WTC11 (cell line): Measurements from ENCODE around the gene GRIA4. TPM values are rescaled to one million over a fixed set of nuclear protein-coding genes. Genes with fewer than 3 reads are reported as not detected.
A peak's percentile ranks its signal among the peaks of the same experiment; 100 is the strongest.

Experiments used
- ATAC-seq: fragments of 200-7000 bp; cut with Tn5 transposase; 2 replicates; pipeline ENCODE4 v1.10.0; 2021; ENCODE audit warnings: mild to moderate bottlenecking, moderate library complexity
- CTCF ChIA-PET: fragments of 300-600 bp; sonication (Branson Sonifier 250); formaldehyde crosslinking; loops from one replicate; lab custom pipeline; 2021; ENCODE audit warnings: antibody characterized with exemption; lab: Charles Lee
- POLR2A ChIA-PET: fragments of 350-600 bp; sonication (Branson Sonifier 250); formaldehyde crosslinking; loops from one replicate; lab custom pipeline; 2021; ENCODE audit warnings: antibody characterized with exemption; lab: Charles Lee
- DNase-seq: peaks from one replicate; pipeline ENCODE4 v3.0.0; 2021; ENCODE audit warnings: low spot score
- H3K27ac Mint-ChIP-seq: 2 replicates; pipeline ENCODE4 v1.8.0; 2021; ENCODE audit warnings: mixed read lengths
- H3K27me3 Mint-ChIP-seq: 2 replicates; pipeline ENCODE4 v1.8.0; 2021; ENCODE audit warnings: low read depth, mild to moderate bottlenecking, moderate library complexity, mixed read lengths
- H3K36me3 Mint-ChIP-seq: 2 replicates; pipeline ENCODE4 v1.8.0; 2021; ENCODE audit warnings: mixed read lengths
- H3K4me1 Mint-ChIP-seq: 2 replicates; pipeline ENCODE4 v1.8.0; 2022; ENCODE audit warnings: mixed read lengths
- H3K4me3 Mint-ChIP-seq: 2 replicates; pipeline ENCODE4 v1.8.0; 2021; ENCODE audit warnings: mild to moderate bottlenecking, moderate library complexity, mixed read lengths
- H3K9me3 Mint-ChIP-seq: 2 replicates; pipeline ENCODE4 v1.8.0; 2021; ENCODE audit warnings: mixed read lengths
- ATF2 ChIP-seq: sonication (generic); formaldehyde crosslinking; IDR thresholded peaks from 2 replicates; pipeline ENCODE4 v1.8.1; 2022; ENCODE audit warnings: low read depth, missing genetic modification reagents, borderline replicate concordance
- CBFB ChIP-seq: sonication (generic); formaldehyde crosslinking; IDR thresholded peaks from 2 replicates; pipeline ENCODE4 v1.8.1; 2022; ENCODE audit warnings: mild to moderate bottlenecking, low read depth, missing genetic modification reagents
- E2F1 ChIP-seq: sonication (generic); formaldehyde crosslinking; IDR thresholded peaks from 2 replicates; pipeline ENCODE4 v1.8.0; 2022; ENCODE audit warnings: mild to moderate bottlenecking, missing genetic modification reagents
- EMX1 ChIP-seq: fragments of 250-450 bp; sonication (Bioruptor Pico); IDR thresholded peaks from 2 replicates; pipeline ENCODE4 v1.8.0; 2021; ENCODE audit warnings: mild to moderate bottlenecking
- FOXP1 ChIP-seq: sonication (generic); formaldehyde crosslinking; IDR thresholded peaks from 2 replicates; pipeline ENCODE4 v1.8.0; 2022; ENCODE audit warnings: missing genetic modification reagents, mild to moderate bottlenecking, moderate library complexity, borderline replicate concordance
- HMGA2 ChIP-seq: fragments of 250-450 bp; sonication (Bioruptor Pico); IDR thresholded peaks from 2 replicates; pipeline ENCODE4 v1.4.0; 2021; ENCODE audit warnings: mild to moderate bottlenecking, moderate library complexity
- JAZF1 ChIP-seq: fragments of 250-450 bp; sonication (Bioruptor Pico); IDR thresholded peaks from 2 replicates; pipeline ENCODE4 v1.9.0; 2021; ENCODE audit warnings: moderate library complexity, mild to moderate bottlenecking, inconsistent platforms
- JUN ChIP-seq: sonication (generic); formaldehyde crosslinking; IDR thresholded peaks from 2 replicates; pipeline ENCODE4 v1.8.0; 2023; ENCODE audit warnings: mild to moderate bottlenecking, missing genetic modification reagents
- MXD4 ChIP-seq: fragments of 250-450 bp; sonication (Bioruptor Pico); IDR thresholded peaks from 2 replicates; pipeline ENCODE4 v1.8.0; 2021; ENCODE audit warnings: mild to moderate bottlenecking, moderate library complexity, borderline replicate concordance
- RORB ChIP-seq: fragments of 250-450 bp; sonication (Bioruptor Pico); IDR thresholded peaks from 2 replicates; pipeline ENCODE4 v1.9.0; 2021; ENCODE audit warnings: mild to moderate bottlenecking
- SMAD3 ChIP-seq: sonication (generic); formaldehyde crosslinking; IDR thresholded peaks from 2 replicates; pipeline ENCODE4 v1.8.0; 2022; ENCODE audit warnings: missing genetic modification reagents, mild to moderate bottlenecking, borderline replicate concordance
- TCF7 ChIP-seq: sonication (generic); formaldehyde crosslinking; IDR thresholded peaks from 2 replicates; pipeline ENCODE4 v1.8.0; 2022; ENCODE audit warnings: mild to moderate bottlenecking, low read depth, missing genetic modification reagents, moderate library complexity
- TEAD4 ChIP-seq: sonication (generic); formaldehyde crosslinking; IDR thresholded peaks from 2 replicates; pipeline ENCODE4 v1.8.0; 2022; ENCODE audit warnings: mild to moderate bottlenecking, missing genetic modification reagents
- ZNF121 ChIP-seq: sonication (generic); formaldehyde crosslinking; IDR thresholded peaks from 2 replicates; pipeline ENCODE4 v1.8.0; 2023; ENCODE audit warnings: missing genetic modification reagents
- ZNF317 ChIP-seq: sonication (generic); formaldehyde crosslinking; IDR thresholded peaks from 2 replicates; pipeline ENCODE4 v1.8.1; 2023; ENCODE audit warnings: low read depth, mild to moderate bottlenecking, moderate library complexity, missing genetic modification reagents, borderline replicate concordance
- ZNF396 ChIP-seq: fragments of 250-450 bp; sonication (Bioruptor Pico); IDR thresholded peaks from 2 replicates; pipeline ENCODE4 v1.8.0; 2021; ENCODE audit warnings: mild to moderate bottlenecking, moderate library complexity, borderline replicate concordance
- ZNF423 ChIP-seq: fragments of 250-450 bp; sonication (Bioruptor Pico); IDR thresholded peaks from 2 replicates; pipeline ENCODE4 v2.1.2; 2022; ENCODE audit warnings: mild to moderate bottlenecking, moderate library complexity
- total RNA-seq: library from RNA; stranded (reverse); gene quantifications from 3 replicates; pipeline ENCODE4 v1.2.3, GENCODE V29; 2021
- TF ChIP-seq, protein P1 (sequence below): fragments of 200-600 bp; IDR thresholded peaks from 2 replicates; pipeline ENCODE4 v1.8.0; 2022; ENCODE audit warnings: antibody characterized with exemption
- TF ChIP-seq, protein P2 (sequence below): sonication (generic); formaldehyde crosslinking; IDR thresholded peaks from 2 replicates; pipeline ENCODE4 v1.8.0; 2023; ENCODE audit warnings: missing genetic modification reagents
- TF ChIP-seq, protein P3 (sequence below): sonication (generic); formaldehyde crosslinking; IDR thresholded peaks from 2 replicates; pipeline ENCODE4 v1.8.0; 2022; ENCODE audit warnings: mild to moderate bottlenecking, missing genetic modification reagents

The GRIA4 gene
- total RNA-seq, 1 experiment from 2014 or later = 11.4 TPM

DNA sequence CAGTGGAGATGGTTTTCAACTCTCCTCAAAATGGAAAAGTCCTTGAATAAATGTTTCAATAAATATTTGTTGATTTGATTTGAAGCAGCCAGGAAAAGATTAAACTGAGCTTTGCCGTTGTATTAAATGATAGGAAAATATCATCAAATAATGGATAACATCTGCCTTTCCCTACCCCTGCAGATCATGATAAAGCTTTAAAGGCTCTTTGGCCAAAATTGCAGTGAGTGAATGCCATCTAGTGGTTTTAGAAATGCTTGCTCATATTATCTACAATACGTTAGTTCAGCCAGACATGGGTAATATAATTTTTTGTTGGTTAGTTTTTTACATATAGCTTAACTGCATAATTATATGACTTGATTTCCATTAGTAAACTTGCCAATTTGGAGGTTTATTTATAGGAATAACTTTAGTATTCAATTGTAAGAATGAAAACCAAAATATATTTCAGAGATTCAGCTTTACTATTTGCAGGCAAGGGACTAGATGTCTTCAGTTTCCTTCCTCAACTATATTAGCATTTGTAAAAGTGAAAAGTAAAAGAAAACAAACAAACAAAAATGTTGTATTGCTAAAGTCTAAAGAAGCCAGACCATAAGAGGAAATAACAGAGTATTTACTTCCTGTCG is 253.0 kb downstream of the GRIA4 start:
- Mint-ChIP-seq H3K27me3 (no peaks in the 10 kb centered on the region), H3K4me3 (no peak overlapping the region), H3K9me3 (no peaks in the 10 kb centered on the region), H3K27ac (no peak overlapping the region), H3K36me3 (no peaks in the 10 kb centered on the region), H3K4me1 (peaks cover 25% of the 10 kb centered on the region)
- ChIA-PET POLR2A (no interaction called here), CTCF (interaction anchor here (0.6 to 3.2 kb wide), 13 partner anchors 9 to 1699 kb away, joined by 3 to 10 read pairs (median 3); partner anchors contain the start of genes AASDHPPT, KBTBD3 and PDGFD)
- TF ChIP-seq, protein P1, sequence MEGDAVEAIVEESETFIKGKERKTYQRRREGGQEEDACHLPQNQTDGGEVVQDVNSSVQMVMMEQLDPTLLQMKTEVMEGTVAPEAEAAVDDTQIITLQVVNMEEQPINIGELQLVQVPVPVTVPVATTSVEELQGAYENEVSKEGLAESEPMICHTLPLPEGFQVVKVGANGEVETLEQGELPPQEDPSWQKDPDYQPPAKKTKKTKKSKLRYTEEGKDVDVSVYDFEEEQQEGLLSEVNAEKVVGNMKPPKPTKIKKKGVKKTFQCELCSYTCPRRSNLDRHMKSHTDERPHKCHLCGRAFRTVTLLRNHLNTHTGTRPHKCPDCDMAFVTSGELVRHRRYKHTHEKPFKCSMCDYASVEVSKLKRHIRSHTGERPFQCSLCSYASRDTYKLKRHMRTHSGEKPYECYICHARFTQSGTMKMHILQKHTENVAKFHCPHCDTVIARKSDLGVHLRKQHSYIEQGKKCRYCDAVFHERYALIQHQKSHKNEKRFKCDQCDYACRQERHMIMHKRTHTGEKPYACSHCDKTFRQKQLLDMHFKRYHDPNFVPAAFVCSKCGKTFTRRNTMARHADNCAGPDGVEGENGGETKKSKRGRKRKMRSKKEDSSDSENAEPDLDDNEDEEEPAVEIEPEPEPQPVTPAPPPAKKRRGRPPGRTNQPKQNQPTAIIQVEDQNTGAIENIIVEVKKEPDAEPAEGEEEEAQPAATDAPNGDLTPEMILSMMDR = peak; percentile 40
- no peak for TF ChIP-seq HMGA2 (CRISPR knock-in tag)
- DNase-seq = no peak
- peak; percentile 68 for ATAC-seq

DNA sequence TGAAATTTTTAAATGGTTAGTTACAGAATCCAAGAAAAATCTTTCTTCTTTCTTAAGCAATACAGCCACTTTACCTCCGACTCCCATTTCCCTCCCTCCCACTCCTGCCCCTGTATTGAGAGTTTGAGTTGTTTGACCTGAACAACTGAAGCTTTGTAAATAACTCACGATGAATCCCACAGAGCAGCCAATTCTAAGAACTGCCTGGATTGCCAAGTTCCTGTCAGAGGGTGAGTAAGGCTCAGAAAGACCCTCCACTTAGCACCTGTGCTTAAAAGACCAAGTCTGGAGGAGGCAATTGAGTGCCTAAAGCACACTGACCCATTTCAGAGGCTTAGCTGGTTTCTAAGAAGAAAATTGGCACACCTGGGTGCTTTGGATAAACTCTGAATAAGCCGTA is 253.7 kb downstream of the GRIA4 start:
- CTCF ChIA-PET = interaction anchor here (0.7 to 3.2 kb wide), 11 partner anchors 8 to 1609 kb away, joined by 3 to 10 read pairs (median 3); partner anchors contain the start of genes AASDHPPT and KBTBD3
- POLR2A ChIA-PET = no interaction called here
- Mint-ChIP-seq H3K4me1 (peaks cover 30% of the 10 kb centered on the region), H3K4me3 (no peak overlapping the region), H3K36me3 (no peaks in the 10 kb centered on the region), H3K9me3 (no peaks in the 10 kb centered on the region), H3K27ac (0 out of 2 replicates have a peak overlapping the region, but pooled peaks have one; percentile 29), H3K27me3 (no peaks in the 10 kb centered on the region)
- TF ChIP-seq TCF7 (CRISPR knock-in tag) = no peak
- no peak for TF ChIP-seq EMX1 (CRISPR knock-in tag)
- no peak for TF ChIP-seq SMAD3
- TF ChIP-seq JAZF1 (CRISPR knock-in tag) = no peak
- TF ChIP-seq FOXP1 = no peak
- no peak for TF ChIP-seq CBFB
- TF ChIP-seq ZNF317 (CRISPR knock-in tag) = no peak
- TF ChIP-seq TEAD4 = no peak
- no peak for TF ChIP-seq E2F1 (CRISPR knock-in tag)
- TF ChIP-seq ZNF121 (CRISPR knock-in tag) = no peak
- TF ChIP-seq ZNF423 (CRISPR knock-in tag) = no peak
- no peak for TF ChIP-seq MXD4 (CRISPR knock-in tag)
- no peak for TF ChIP-seq ATF2 (CRISPR knock-in tag)
- ATAC-seq = peak; percentile 58
- DNase-seq = no peak

DNA sequence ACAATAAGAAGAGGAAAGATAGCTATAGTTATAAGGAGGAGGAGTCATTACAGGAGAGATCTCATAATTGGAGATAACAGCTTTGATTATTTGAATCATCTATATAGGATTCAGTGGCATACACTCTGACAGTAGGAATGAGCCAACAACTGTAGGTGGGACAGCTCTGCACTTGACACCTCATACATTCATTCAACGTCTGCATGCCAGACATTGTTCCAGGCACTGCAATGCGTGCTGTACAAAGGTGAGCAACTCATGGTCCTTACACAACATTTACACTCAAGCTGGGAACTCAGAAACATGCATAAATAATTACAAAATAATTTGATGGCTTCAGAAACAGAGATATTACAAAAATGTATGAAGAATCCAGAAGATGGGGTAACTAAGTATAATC is 257.9 kb downstream of the GRIA4 start:
- H3K36me3 Mint-ChIP-seq = no peaks in the 10 kb centered on the region
- TF ChIP-seq JUN (CRISPR knock-in tag) (no peak), ZNF396 (CRISPR knock-in tag) (no peak), HMGA2 (CRISPR knock-in tag) (no peak), RORB (CRISPR knock-in tag) (no peak)
- TF ChIP-seq, protein P2, sequence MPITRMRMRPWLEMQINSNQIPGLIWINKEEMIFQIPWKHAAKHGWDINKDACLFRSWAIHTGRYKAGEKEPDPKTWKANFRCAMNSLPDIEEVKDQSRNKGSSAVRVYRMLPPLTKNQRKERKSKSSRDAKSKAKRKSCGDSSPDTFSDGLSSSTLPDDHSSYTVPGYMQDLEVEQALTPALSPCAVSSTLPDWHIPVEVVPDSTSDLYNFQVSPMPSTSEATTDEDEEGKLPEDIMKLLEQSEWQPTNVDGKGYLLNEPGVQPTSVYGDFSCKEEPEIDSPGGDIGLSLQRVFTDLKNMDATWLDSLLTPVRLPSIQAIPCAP (CRISPR knock-in tag) = no peak
- TF ChIP-seq, protein P3, sequence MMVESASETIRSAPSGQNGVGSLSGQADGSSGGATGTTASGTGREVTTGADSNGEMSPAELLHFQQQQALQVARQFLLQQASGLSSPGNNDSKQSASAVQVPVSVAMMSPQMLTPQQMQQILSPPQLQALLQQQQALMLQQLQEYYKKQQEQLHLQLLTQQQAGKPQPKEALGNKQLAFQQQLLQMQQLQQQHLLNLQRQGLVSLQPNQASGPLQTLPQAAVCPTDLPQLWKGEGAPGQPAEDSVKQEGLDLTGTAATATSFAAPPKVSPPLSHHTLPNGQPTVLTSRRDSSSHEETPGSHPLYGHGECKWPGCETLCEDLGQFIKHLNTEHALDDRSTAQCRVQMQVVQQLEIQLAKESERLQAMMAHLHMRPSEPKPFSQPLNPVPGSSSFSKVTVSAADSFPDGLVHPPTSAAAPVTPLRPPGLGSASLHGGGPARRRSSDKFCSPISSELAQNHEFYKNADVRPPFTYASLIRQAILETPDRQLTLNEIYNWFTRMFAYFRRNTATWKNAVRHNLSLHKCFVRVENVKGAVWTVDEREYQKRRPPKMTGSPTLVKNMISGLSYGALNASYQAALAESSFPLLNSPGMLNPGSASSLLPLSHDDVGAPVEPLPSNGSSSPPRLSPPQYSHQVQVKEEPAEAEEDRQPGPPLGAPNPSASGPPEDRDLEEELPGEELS (CRISPR knock-in tag) = no peak
- H3K9me3 Mint-ChIP-seq = no peaks in the 10 kb centered on the region
- ATAC-seq (no peak), DNase-seq (no peak)
- H3K27ac Mint-ChIP-seq = no peak overlapping the region
- H3K27me3 Mint-ChIP-seq = no peaks in the 10 kb centered on the region
- H3K4me1 Mint-ChIP-seq = peaks cover 23% of the 10 kb centered on the region
- no peak overlapping the region for H3K4me3 Mint-ChIP-seq
- POLR2A ChIA-PET = no interaction called here
- CTCF ChIA-PET = interaction anchor here (0.9 kb wide), 1 partner anchor 209 kb away, joined by 3 read pairs; the partner anchor contains the start of genes AASDHPPT and KBTBD3
